Smooth muscle cell (in vitro differentiated cells): Measurements from ENCODE around the gene SEC61A1. TPM values are rescaled to one million over a fixed set of nuclear protein-coding genes. Genes with fewer than 3 reads are reported as not detected.
A peak's percentile ranks its signal among the peaks of the same experiment; 100 is the strongest.

ENCODE experiments used
- DNase-seq: peaks from one replicate; lab custom pipeline; 2025; ENCODE audit not compliant: unreplicated experiment; lab: John Stamatoyannopoulos, UW
- H2AFZ ChIP-seq: fragments of 200-600 bp; sonication (generic); 2 replicates; pipeline ENCODE4 v1.6.0; 2016; ENCODE audit warnings: antibody characterized with exemption, low read depth, mild to moderate bottlenecking
- H3F3A ChIP-seq: fragments of 200-600 bp; sonication (generic); 2 replicates; pipeline ENCODE4 v1.6.0; 2017; ENCODE audit warnings: antibody characterized with exemption, low read depth
- H3K27ac ChIP-seq: fragments of 200-600 bp; sonication (generic); 2 replicates; pipeline ENCODE4 v1.5.1; 2016; ENCODE audit warnings: low read depth, mild to moderate bottlenecking
- H3K27me3 ChIP-seq: fragments of 200-600 bp; sonication (generic); 2 replicates; pipeline ENCODE4 v1.6.1; 2016; ENCODE audit warnings: low read depth, mild to moderate bottlenecking
- H3K36me3 ChIP-seq: fragments of 200-600 bp; sonication (generic); 2 replicates; pipeline ENCODE4 v1.5.1; 2016; ENCODE audit warnings: low read depth
- H3K4me1 ChIP-seq: fragments of 200-600 bp; sonication (generic); 2 replicates; pipeline ENCODE4 v1.5.1; 2016; ENCODE audit warnings: low read depth
- H3K4me2 ChIP-seq: fragments of 200-600 bp; sonication (generic); 2 replicates; pipeline ENCODE4 v1.6.0; 2016; ENCODE audit warnings: mild to moderate bottlenecking
- H3K4me3 ChIP-seq: fragments of 200-600 bp; sonication (generic); 2 replicates; pipeline ENCODE4 v1.5.1; 2016; ENCODE audit warnings: mild to moderate bottlenecking
- H3K79me2 ChIP-seq: fragments of 200-600 bp; sonication (generic); 2 replicates; pipeline ENCODE4 v1.6.0; 2016; ENCODE audit warnings: low read depth, mild to moderate bottlenecking
- H3K9ac ChIP-seq: fragments of 200-600 bp; sonication (generic); 2 replicates; pipeline ENCODE4 v1.6.0; 2016; ENCODE audit warnings: low read depth
- H3K9me3 ChIP-seq: fragments of 200-600 bp; sonication (generic); replicated peaks from 2 replicates; pipeline ENCODE4 v1.5.1; 2016; ENCODE audit warnings: low read depth
- H4K20me1 ChIP-seq: fragments of 200-600 bp; sonication (generic); 2 replicates; pipeline ENCODE4 v1.6.0; 2016; ENCODE audit warnings: low read depth
- CTCF ChIP-seq: fragments of 200-600 bp; sonication (generic); IDR thresholded peaks from 2 replicates; pipeline ENCODE4 v1.5.1; 2017; ENCODE audit warnings: borderline replicate concordance, mild to moderate bottlenecking, antibody characterized with exemption; ENCODE audit not compliant: insufficient read depth, poor library complexity, severe bottlenecking
- WGBS: methylation state at CpG from one replicate; pipeline ENCODE4 v1.1.7; 2016; ENCODE audit warnings: low lambda C conversion rate; 5-methylcytosine and 5-hydroxymethylcytosine counted together
- polyA plus RNA-seq: library from polyadenylated mRNA; unstranded; fragments of >200 nt; fragmentation: Nextera tagmentation; extraction: Ambion mirVana; gene quantifications from 2 replicates; pipeline ENCODE4 v1.2.1, GENCODE V29; 2016
- total RNA-seq: library from RNA; depleted of rRNA; stranded (reverse); fragments of >200 nt; gene quantifications from 2 replicates; pipeline ENCODE4 v1.2.3, GENCODE V29; 2014

The SEC61A1 gene
- total and polyA plus RNA-seq, 2 experiments from 2014 or later, result 324 to 392 TPM

DNA sequence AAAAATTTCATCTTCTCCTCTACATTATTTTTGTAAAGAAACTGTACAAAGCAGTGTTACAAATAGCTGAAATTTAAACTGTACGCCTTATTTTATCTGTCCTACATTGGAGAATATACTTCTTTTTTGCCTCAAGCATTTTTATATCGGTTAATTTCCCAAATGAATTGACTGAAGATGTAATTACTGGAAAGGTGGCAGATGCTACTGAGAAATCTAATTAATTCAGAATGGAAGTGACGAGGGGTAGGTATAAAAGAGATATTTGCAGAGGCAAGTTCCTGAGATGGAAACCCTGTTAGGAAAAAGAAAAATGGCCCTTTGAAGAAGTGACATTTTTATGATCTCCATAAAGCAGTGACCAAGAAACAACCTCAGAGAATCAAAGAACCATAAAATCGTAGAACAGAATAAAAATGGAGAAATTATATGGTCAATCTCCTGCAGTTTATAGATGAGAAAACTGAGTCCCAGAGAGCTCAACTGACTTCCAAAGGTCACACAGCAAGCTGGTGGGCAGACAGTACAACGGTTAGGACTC lies 51.0 kb downstream of the SEC61A1 start:
- 95% methylated on average over 5 of the region's 5 CpGs for WGBS
- no peak for TF ChIP-seq CTCF

GRCh38 chr3:128107834-128108233 lies 55.6 kb downstream of the SEC61A1 start:
- Histone ChIP-seq H3K27ac (no peak overlapping the region), H2AFZ (no peak overlapping the region), H3K36me3 (no peaks in the 10 kb centered on the region), H3K4me3 (no peak overlapping the region), H4K20me1 (no peaks in the 10 kb centered on the region), H3K9ac (no peak overlapping the region), H3K27me3 (no peaks in the 10 kb centered on the region), H3F3A (peaks cover 3% of the 10 kb centered on the region), H3K4me2 (no peak overlapping the region), H3K4me1 (no peaks in the 10 kb centered on the region), H3K79me2 (no peaks in the 10 kb centered on the region), H3K9me3 (no peaks in the 10 kb centered on the region)
- 82% methylated on average over 8 of the region's 8 CpGs for WGBS
- no peak for TF ChIP-seq CTCF
- DNase-seq, result no peak

More for the DNA sequence above, 51.0 kb downstream of the SEC61A1 start:
- Histone ChIP-seq H2AFZ (no peak overlapping the region), H3F3A (no peaks in the 10 kb centered on the region), H3K4me1 (no peaks in the 10 kb centered on the region), H3K4me2 (no peak overlapping the region), H3K27ac (no peak overlapping the region), H3K79me2 (no peaks in the 10 kb centered on the region), H3K27me3 (no peaks in the 10 kb centered on the region), H3K9me3 (no peaks in the 10 kb centered on the region), H4K20me1 (no peaks in the 10 kb centered on the region), H3K4me3 (no peak overlapping the region), H3K9ac (no peak overlapping the region), H3K36me3 (no peaks in the 10 kb centered on the region)
- DNase-seq, result no peak

DNA sequence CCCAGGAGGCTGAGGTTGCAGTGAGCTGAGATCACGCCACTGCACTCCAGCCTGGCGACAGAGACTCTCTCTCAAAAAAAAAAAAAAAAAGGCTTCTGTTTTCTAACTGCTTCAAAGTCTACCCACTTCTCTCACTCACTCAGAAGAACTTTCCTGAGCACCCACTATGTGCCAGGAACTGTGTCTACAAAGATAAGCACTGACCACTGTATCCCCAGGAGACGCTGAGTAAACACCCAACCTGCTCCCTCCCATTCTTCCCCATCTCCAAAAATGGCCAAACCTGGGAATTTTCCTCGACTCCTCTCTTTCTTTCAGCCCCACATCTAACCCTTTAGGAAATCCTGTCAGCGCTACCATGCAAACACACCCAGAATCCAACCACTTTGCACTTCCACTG lies 58.9 kb downstream of the SEC61A1 start:
- H3K36me3 ChIP-seq, result no peaks in the 10 kb centered on the region
- no peaks in the 10 kb centered on the region for H3K9me3 ChIP-seq
- H4K20me1 ChIP-seq, result no peaks in the 10 kb centered on the region
- no peak overlapping the region for H3K4me3 ChIP-seq
- no peak overlapping the region for H3K9ac ChIP-seq
- peaks cover 12% of the 10 kb centered on the region for H3F3A ChIP-seq
- DNase-seq, result no peak
- peaks cover 6% of the 10 kb centered on the region for H3K79me2 ChIP-seq
- H3K4me2 ChIP-seq, result no peak overlapping the region
- no peak overlapping the region for H2AFZ ChIP-seq
- H3K27me3 ChIP-seq, result no peaks in the 10 kb centered on the region
- no peak overlapping the region for H3K27ac ChIP-seq
- WGBS, result 98% methylated on average over 5 of the region's 5 CpGs
- H3K4me1 ChIP-seq, result no peaks in the 10 kb centered on the region
- TF ChIP-seq CTCF, result no peak

GRCh38 chr3:128112357-128112968 lies 60.2 kb downstream of the SEC61A1 start:
- Histone ChIP-seq H3K79me2 (peaks cover 12% of the 10 kb centered on the region), H3K27ac (peak overlapping the region; percentile 77), H3K4me3 (no peak overlapping the region), H3K9ac (peak overlapping the region; percentile 1), H3K36me3 (no peaks in the 10 kb centered on the region), H4K20me1 (no peaks in the 10 kb centered on the region), H3F3A (peaks cover 12% of the 10 kb centered on the region), H3K4me1 (no peaks in the 10 kb centered on the region), H3K9me3 (no peaks in the 10 kb centered on the region), H3K27me3 (no peaks in the 10 kb centered on the region), H3K4me2 (peak overlapping the region; percentile 38), H2AFZ (no peak overlapping the region)
- DNase-seq, result no peak
- TF ChIP-seq CTCF, result no peak
- WGBS, result 54% methylated on average over 7 of the region's 7 CpGs
